SU-DHL-6 (cell line): Measurements from ENCODE around the gene SF1.

ENCODE experiments used
- H2AFZ ChIP-seq: fragments of 200-600 bp; sonication (generic); 2 replicates; pipeline ENCODE4 v1.6.1; 2014; ENCODE audit warnings: low read depth, mild to moderate bottlenecking, moderate library complexity, mixed read lengths, antibody characterized with exemption, low read length; ENCODE audit not compliant: severe bottlenecking
- H3F3A ChIP-seq: fragments of 200-600 bp; shearing (Covaris generic); 2 replicates; pipeline ENCODE4 v1.6.0; 2016; ENCODE audit warnings: antibody characterized with exemption, mild to moderate bottlenecking; ENCODE audit not compliant: insufficient read depth
- H3K27ac ChIP-seq: fragments of 200-600 bp; sonication (generic); 2 replicates; pipeline ENCODE4 v1.5.1; 2016; ENCODE audit warnings: low read depth, mild to moderate bottlenecking, low read length, moderate library complexity, mixed read lengths
- H3K27me3 ChIP-seq: fragments of 200-600 bp; sonication (generic), shearing (Covaris generic); 2 replicates; pipeline ENCODE4 v1.6.0; 2014; ENCODE audit warnings: mild to moderate bottlenecking, low read length
- H3K36me3 ChIP-seq: fragments of 200-600 bp; sonication (generic); 2 replicates; pipeline ENCODE4 v1.6.1; 2014; ENCODE audit warnings: mild to moderate bottlenecking, low read length, mixed read lengths
- H3K4me2 ChIP-seq: fragments of 300-600, 200-600 bp; shearing (Covaris generic), sonication (generic); 2 replicates; pipeline ENCODE4 v1.6.0; 2014; ENCODE audit warnings: low read length, low read depth, mild to moderate bottlenecking; ENCODE audit not compliant: poor library complexity, severe bottlenecking
- H3K4me3 ChIP-seq: fragments of 200-600 bp; sonication (generic); 2 replicates; pipeline ENCODE4 v1.5.1; 2014; ENCODE audit warnings: antibody characterized with exemption, low read length, mild to moderate bottlenecking, mixed read lengths; ENCODE audit not compliant: insufficient read depth, poor library complexity, severe bottlenecking
- H3K79me2 ChIP-seq: fragments of 200-600 bp; sonication (generic); 2 replicates; pipeline ENCODE4 v1.6.1; 2014; ENCODE audit warnings: mild to moderate bottlenecking, low read length, moderate library complexity; ENCODE audit not compliant: insufficient read depth
- H3K9ac ChIP-seq: fragments of 200-600 bp; sonication (generic); 2 replicates; pipeline ENCODE4 v1.7.0; 2014; ENCODE audit warnings: mild to moderate bottlenecking, low read length
- H3K9me2 ChIP-seq: fragments of 200-600 bp; sonication (generic); replicated peaks from 2 replicates; pipeline ENCODE4 v1.6.1; 2014; ENCODE audit warnings: low read length; ENCODE audit not compliant: insufficient read depth
- H3K9me3 ChIP-seq: fragments of 200-600 bp; sonication (generic); 2 replicates; pipeline ENCODE4 v1.6.1; 2014; ENCODE audit warnings: low read length, mixed read lengths; ENCODE audit not compliant: insufficient read depth
- H4K20me1 ChIP-seq: fragments of 200-600 bp; sonication (generic); 2 replicates; pipeline ENCODE4 v1.6.1; 2014; ENCODE audit warnings: low read depth, mild to moderate bottlenecking, antibody characterized with exemption, low read length, moderate library complexity, mixed read lengths
- EZH2phosphoT487 ChIP-seq: fragments of 200-600 bp; sonication (generic), shearing (Covaris generic); conservative IDR thresholded peaks from 2 replicates; pipeline ENCODE4 v1.6.1; 2018; ENCODE audit warnings: mild to moderate bottlenecking, antibody characterized with exemption, low read length, moderate library complexity, mixed read lengths
- TF ChIP-seq, protein P1 (sequence below): fragments of 200-600 bp; sonication (generic); IDR thresholded peaks from one replicate; pipeline ENCODE4 v1.5.1; 2017; ENCODE audit warnings: antibody characterized with exemption, mild to moderate bottlenecking, low read length, moderate library complexity; ENCODE audit not compliant: insufficient read depth, poor library complexity, severe bottlenecking

SF1 gene

GRCh38 chr11:64753019-64753379 is 25.3 kb downstream of the SF1 start:
- Histone ChIP-seq H3K27ac (no peak overlapping the region), H3K9ac (no peak overlapping the region), H3K9me2 (no peaks in the 10 kb centered on the region), H3F3A (no peaks in the 10 kb centered on the region), H3K9me3 (no peaks in the 10 kb centered on the region), H4K20me1 (no peaks in the 10 kb centered on the region), H3K27me3 (no peaks in the 10 kb centered on the region), H3K4me2 (no peak overlapping the region), H2AFZ (no peak overlapping the region), H3K79me2 (no peaks in the 10 kb centered on the region), H3K4me3 (no peak overlapping the region), H3K36me3 (no peaks in the 10 kb centered on the region)
- TF ChIP-seq EZH2phosphoT487, result no peak
- TF ChIP-seq, protein P1, sequence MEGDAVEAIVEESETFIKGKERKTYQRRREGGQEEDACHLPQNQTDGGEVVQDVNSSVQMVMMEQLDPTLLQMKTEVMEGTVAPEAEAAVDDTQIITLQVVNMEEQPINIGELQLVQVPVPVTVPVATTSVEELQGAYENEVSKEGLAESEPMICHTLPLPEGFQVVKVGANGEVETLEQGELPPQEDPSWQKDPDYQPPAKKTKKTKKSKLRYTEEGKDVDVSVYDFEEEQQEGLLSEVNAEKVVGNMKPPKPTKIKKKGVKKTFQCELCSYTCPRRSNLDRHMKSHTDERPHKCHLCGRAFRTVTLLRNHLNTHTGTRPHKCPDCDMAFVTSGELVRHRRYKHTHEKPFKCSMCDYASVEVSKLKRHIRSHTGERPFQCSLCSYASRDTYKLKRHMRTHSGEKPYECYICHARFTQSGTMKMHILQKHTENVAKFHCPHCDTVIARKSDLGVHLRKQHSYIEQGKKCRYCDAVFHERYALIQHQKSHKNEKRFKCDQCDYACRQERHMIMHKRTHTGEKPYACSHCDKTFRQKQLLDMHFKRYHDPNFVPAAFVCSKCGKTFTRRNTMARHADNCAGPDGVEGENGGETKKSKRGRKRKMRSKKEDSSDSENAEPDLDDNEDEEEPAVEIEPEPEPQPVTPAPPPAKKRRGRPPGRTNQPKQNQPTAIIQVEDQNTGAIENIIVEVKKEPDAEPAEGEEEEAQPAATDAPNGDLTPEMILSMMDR, result no peak

- H3K27ac ChIP-seq, result no peak overlapping the region
- H3K9me3 ChIP-seq, result no peaks in the 10 kb centered on the region
- H3F3A ChIP-seq, result no peaks in the 10 kb centered on the region
These were observed 26.0 kb downstream of the SF1 start for GRCh38 chr11:64752175-64752970.

GRCh38 chr11:64751580-64751979 is 26.8 kb downstream of the SF1 start:
- Histone ChIP-seq H3K9me3 (no peaks in the 10 kb centered on the region), H3K36me3 (no peaks in the 10 kb centered on the region), H3K4me3 (no peak overlapping the region), H3K9me2 (no peaks in the 10 kb centered on the region), H2AFZ (no peak overlapping the region), H3K9ac (no peak overlapping the region), H3K27ac (no peak overlapping the region), H3K27me3 (no peaks in the 10 kb centered on the region), H4K20me1 (no peaks in the 10 kb centered on the region), H3F3A (no peaks in the 10 kb centered on the region), H3K79me2 (no peaks in the 10 kb centered on the region), H3K4me2 (no peak overlapping the region)
- no peak for TF ChIP-seq EZH2phosphoT487
- TF ChIP-seq, protein P1, result no peak

More at GRCh38 chr11:64752175-64752970, 26.0 kb downstream of the SF1 start:
- TF ChIP-seq EZH2phosphoT487, result no peak
- TF ChIP-seq, protein P1, result no peak
- no peak overlapping the region for H2AFZ ChIP-seq
- no peaks in the 10 kb centered on the region for H3K9me2 ChIP-seq
- no peak overlapping the region for H3K9ac ChIP-seq
- H4K20me1 ChIP-seq, result no peaks in the 10 kb centered on the region
- H3K36me3 ChIP-seq, result no peaks in the 10 kb centered on the region
- H3K27me3 ChIP-seq, result no peaks in the 10 kb centered on the region
- no peaks in the 10 kb centered on the region for H3K79me2 ChIP-seq
- H3K4me3 ChIP-seq, result no peak overlapping the region
- no peak overlapping the region for H3K4me2 ChIP-seq
